Neural cell (in vitro differentiated cells): ENCODE results near the gene STRBP. TPM values are rescaled to one million over a fixed set of nuclear protein-coding genes. Genes with fewer than 3 reads are reported as not detected.
"Not testable (repeated sequence)": the region's sequence is repeated elsewhere in the genome, so short reads cannot be mapped to it uniquely, and the experiment has no call there.

Source experiments
- H2AFZ ChIP-seq: fragments of 200-600, 300-800 bp; sonication (generic), shearing (Covaris generic); 2 replicates; pipeline ENCODE4 v1.6.0; 2014; ENCODE audit warnings: low read depth, mild to moderate bottlenecking, antibody characterized with exemption, low read length, moderate library complexity
- H3F3A ChIP-seq: fragments of 200-600 bp; shearing (Covaris generic); 2 replicates; pipeline ENCODE4 v1.6.1; 2016; ENCODE audit warnings: mild to moderate bottlenecking, moderate library complexity, mixed read lengths, antibody characterized with exemption, low read length; ENCODE audit not compliant: insufficient read depth, poor library complexity, severe bottlenecking
- H3K27ac ChIP-seq: fragments of 200-600, 300-800 bp; sonication (generic), shearing (Covaris generic); 2 replicates; pipeline ENCODE4 v1.5.1; 2014; ENCODE audit warnings: mild to moderate bottlenecking, low read length, moderate library complexity
- H3K27me3 ChIP-seq: fragments of 300-800, 200-600 bp; sonication (generic), shearing (Covaris generic); 2 replicates; pipeline ENCODE4 v1.6.0; 2014; ENCODE audit warnings: mild to moderate bottlenecking, low read depth, low read length, moderate library complexity; ENCODE audit not compliant: insufficient read depth
- H3K36me3 ChIP-seq: fragments of 300-800, 200-600 bp; sonication (generic), shearing (Covaris generic); 2 replicates; pipeline ENCODE4 v1.5.1; 2014; ENCODE audit warnings: mild to moderate bottlenecking, antibody characterized with exemption, low read length, moderate library complexity; ENCODE audit not compliant: insufficient read depth
- H3K4me2 ChIP-seq: fragments of 300-800, 200-600 bp; sonication (generic), shearing (Covaris generic); 2 replicates; pipeline ENCODE4 v1.6.0; 2014; ENCODE audit warnings: mild to moderate bottlenecking, low read length
- H3K4me3 ChIP-seq: fragments of 300-800, 200-600 bp; sonication (generic), shearing (Covaris generic); 2 replicates; pipeline ENCODE4 v1.5.1; 2014; ENCODE audit warnings: mild to moderate bottlenecking, low read length, moderate library complexity
- H3K79me2 ChIP-seq: fragments of 200-600 bp; shearing (Covaris generic); replicated peaks from 2 replicates; pipeline ENCODE4 v1.6.0; 2014; ENCODE audit warnings: mild to moderate bottlenecking, low read length, moderate library complexity; ENCODE audit not compliant: insufficient read depth
- H3K9ac ChIP-seq: fragments of 300-800, 200-600 bp; sonication (generic), shearing (Covaris generic); 2 replicates; pipeline ENCODE4 v1.6.1; 2016; ENCODE audit warnings: mild to moderate bottlenecking, low read length, mixed read lengths
- H3K9me2 ChIP-seq: fragments of 200-600 bp; shearing (Covaris generic); 2 replicates; pipeline ENCODE4 v1.6.1; 2016; ENCODE audit warnings: mild to moderate bottlenecking, low read length, mixed read lengths; ENCODE audit not compliant: insufficient read depth
- H3K9me3 ChIP-seq: fragments of 200-600, 300-800 bp; sonication (generic), shearing (Covaris generic); 2 replicates; pipeline ENCODE4 v1.6.1; 2016; ENCODE audit warnings: mild to moderate bottlenecking, mixed run types, low read length, moderate library complexity, mixed read lengths
- H4K20me1 ChIP-seq: fragments of 200-600 bp; shearing (Covaris generic); 2 replicates; pipeline ENCODE4 v1.6.1; 2016; ENCODE audit warnings: mild to moderate bottlenecking, mixed run types; ENCODE audit not compliant: insufficient read depth
- CTCF ChIP-seq: fragments of 450-650 bp; IDR thresholded peaks from 2 replicates; pipeline ENCODE4 v1.5.1; 2014; ENCODE audit warnings: antibody characterized with exemption, mild to moderate bottlenecking, moderate library complexity; ENCODE audit not compliant: poor library complexity, severe bottlenecking
- EP300 ChIP-seq: fragments of 450-650 bp; conservative IDR thresholded peaks from 2 replicates; pipeline ENCODE4 v1.6.1; 2014; ENCODE audit warnings: antibody characterized with exemption, mild to moderate bottlenecking, moderate library complexity; ENCODE audit not compliant: poor library complexity, severe bottlenecking
- EZH2 ChIP-seq: fragments of 200-600, 300-800 bp; shearing (Covaris generic), sonication (generic); IDR thresholded peaks from 2 replicates; pipeline ENCODE4 v1.6.1; 2014; ENCODE audit warnings: antibody characterized with exemption, low read length, borderline replicate concordance, mild to moderate bottlenecking; ENCODE audit not compliant: insufficient read depth, poor library complexity, severe bottlenecking
- MXI1 ChIP-seq: fragments of 450-650 bp; conservative IDR thresholded peaks from 2 replicates; pipeline ENCODE4 v1.6.1; 2014; ENCODE audit warnings: antibody characterized with exemption, mild to moderate bottlenecking; ENCODE audit not compliant: poor library complexity, severe bottlenecking
- POLR2AphosphoS5 ChIP-seq: IDR thresholded peaks from 2 replicates; pipeline ENCODE4 v1.6.1; 2012
- RAD21 ChIP-seq: fragments of 450-650 bp; conservative IDR thresholded peaks from 2 replicates; pipeline ENCODE4 v1.6.1; 2014; ENCODE audit warnings: antibody characterized with exemption, mild to moderate bottlenecking, moderate library complexity
- REST ChIP-seq: IDR thresholded peaks from 2 replicates; pipeline ENCODE4 v1.6.1; 2012; ENCODE audit warnings: borderline replicate concordance
- SMC3 ChIP-seq: fragments of 450-650 bp; conservative IDR thresholded peaks from 2 replicates; pipeline ENCODE4 v1.6.1; 2014; ENCODE audit warnings: antibody characterized with exemption, mild to moderate bottlenecking, moderate library complexity; ENCODE audit not compliant: poor library complexity
- TAF1 ChIP-seq: IDR thresholded peaks from 2 replicates; pipeline ENCODE4 v1.6.1; 2012; ENCODE audit warnings: low read depth
- polyA plus RNA-seq: library from polyadenylated mRNA; depleted of rRNA; stranded (reverse); fragments of >200 nt; gene quantifications from 2 replicates; pipeline ENCODE4 v1.2.3, GENCODE V29; 2014

The STRBP gene
- polyA plus RNA-seq, 1 donor from 2014 or later = 64.6 TPM

DNA sequence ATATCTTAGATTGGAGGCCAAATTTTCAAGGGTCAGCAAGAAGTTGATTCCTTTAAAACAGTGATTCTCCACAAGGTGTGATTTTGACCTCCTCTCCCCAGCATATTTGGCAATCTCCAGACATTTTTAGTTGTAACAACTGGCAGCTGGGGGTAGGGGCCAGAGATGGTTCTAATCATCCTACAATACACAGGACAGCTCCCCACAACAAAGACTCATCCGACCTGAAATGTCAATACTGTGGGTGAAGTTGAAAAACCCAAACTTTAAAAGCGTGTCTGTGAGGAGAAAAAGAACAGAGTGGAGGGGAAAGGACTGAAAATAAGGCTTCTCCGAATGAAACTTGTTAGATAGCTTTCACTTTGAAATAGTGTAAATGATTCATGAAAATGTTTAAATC, 10.0 kb upstream of the STRBP start:
- Histone ChIP-seq H3K27me3 (no peaks in the 10 kb centered on the region), H2AFZ (no peak overlapping the region), H3K9me3 (no peaks in the 10 kb centered on the region), H4K20me1 (no peaks in the 10 kb centered on the region), H3K4me3 (no peak overlapping the region), H3K27ac (no peak overlapping the region), H3K4me2 (no peak overlapping the region), H3F3A (no peaks in the 10 kb centered on the region), H3K9ac (no peak overlapping the region), H3K9me2 (no peaks in the 10 kb centered on the region), H3K79me2 (no peaks in the 10 kb centered on the region), H3K36me3 (no peaks in the 10 kb centered on the region)
- TF ChIP-seq EP300 (no peak), CTCF (no peak), SMC3 (no peak), TAF1 (no peak), EZH2 (no peak), REST (no peak), RAD21 (no peak), MXI1 (no peak), POLR2AphosphoS5 (no peak)

DNA sequence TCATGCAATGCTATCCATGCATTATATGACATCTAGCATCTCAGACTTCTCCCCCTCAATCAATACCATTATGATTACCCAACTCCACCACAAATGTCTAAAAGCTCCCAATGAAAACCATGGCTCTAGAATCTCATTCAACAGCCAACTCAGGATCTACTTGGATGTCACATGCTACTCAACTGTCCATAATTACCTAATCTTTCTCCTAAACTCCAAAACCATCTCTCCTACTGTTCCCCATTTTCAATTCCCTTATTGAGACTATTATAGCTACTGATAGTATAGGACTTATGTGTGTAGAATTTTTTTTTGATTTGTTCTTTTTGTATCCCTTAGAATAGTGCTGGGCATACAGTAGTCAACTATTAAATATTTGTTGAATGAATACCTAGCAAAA, 8.2 kb upstream of the STRBP start:
- Histone ChIP-seq H3K9ac (no peak overlapping the region), H3K27me3 (no peaks in the 10 kb centered on the region), H3F3A (no peaks in the 10 kb centered on the region), H2AFZ (no peak overlapping the region), H3K36me3 (no peaks in the 10 kb centered on the region), H3K9me3 (no peaks in the 10 kb centered on the region), H3K4me3 (no peak overlapping the region), H3K79me2 (no peaks in the 10 kb centered on the region), H3K27ac (no peak overlapping the region), H3K9me2 (no peaks in the 10 kb centered on the region), H4K20me1 (no peaks in the 10 kb centered on the region), H3K4me2 (no peak overlapping the region)
- no peak for TF ChIP-seq CTCF
- no peak for TF ChIP-seq REST
- no peak for TF ChIP-seq POLR2AphosphoS5
- TF ChIP-seq MXI1 = no peak

DNA sequence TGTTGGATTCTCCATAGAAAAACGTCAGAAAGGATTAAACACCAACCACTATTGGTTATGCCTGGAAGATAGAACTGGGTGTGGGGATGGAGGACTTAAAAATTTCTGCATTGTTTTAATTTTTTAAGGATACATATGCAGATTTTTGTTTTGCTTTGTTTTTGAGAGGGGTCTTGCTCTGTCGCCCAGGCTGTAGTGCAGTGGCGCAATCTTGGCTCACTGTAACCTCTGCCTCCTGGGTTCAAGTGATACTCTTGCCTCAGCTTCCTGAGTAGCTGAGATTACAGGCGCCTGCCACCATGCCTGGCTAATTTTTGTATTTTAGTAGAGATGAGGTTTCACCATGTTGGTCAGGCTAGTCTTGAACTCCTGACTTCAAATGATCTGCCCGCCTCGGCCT, 2.7 kb upstream of the STRBP start:
- H3K9me2 ChIP-seq, H3F3A ChIP-seq, H3K4me3 ChIP-seq, H3K36me3 ChIP-seq, H3K27ac ChIP-seq, H2AFZ ChIP-seq, H3K4me2 ChIP-seq, H3K9me3 ChIP-seq, H4K20me1 ChIP-seq, H3K9ac ChIP-seq, H3K27me3 ChIP-seq: not testable (repeated sequence)
- H3K79me2 ChIP-seq = peaks cover 12% of the 10 kb centered on the region
